PC-9 (cell line): ENCODE measurements around the gene SPIRE2.

Source experiments
- CTCF ChIP-seq: fragments of 200-600 bp; sonication (generic); conservative IDR thresholded peaks from 2 replicates; pipeline ENCODE4 v1.6.1; 2017; ENCODE audit warnings: mixed run types, antibody characterized with exemption, mild to moderate bottlenecking, moderate library complexity
- EZH2 ChIP-seq: fragments of 200-600 bp; sonication (generic); IDR thresholded peaks from 2 replicates; pipeline ENCODE4 v1.8.0; 2017; ENCODE audit warnings: antibody characterized with exemption, low read depth

GRCh38 chr16:89855986-89856385, 27.7 kb downstream of the SPIRE2 start:
- no peak for TF ChIP-seq CTCF
- no peak for TF ChIP-seq EZH2
